ENCODE data around the gene GPD1L.

- TF ChIP-seq CTCF (conservative IDR thresholded peaks at IDR 0.05 in 1 of 2, IDR thresholded peaks at IDR 0.05 in 1 of 2; ENCODE audit: extremely low read depth in 1 of 2, insufficient read depth in 1 of 2, low read depth in 1 of 2, low read length in 2 of 2), result no peak
- no peak for TF ChIP-seq EZH2 (IDR thresholded peaks at IDR 0.05; ENCODE audit: borderline replicate concordance, low read length)
Measured at GRCh38 chr3:32100465-32100864, 6.0 kb upstream of the GPD1L start.

Data from mammary epithelial cell (primary cell).